SK-N-SH treated with all-trans-retinoic acid at 6 μM for 48 hours (cell line): ENCODE results near the gene HBG2.

ENCODE experiments used
- CREB5 ChIP-seq: fragments of 250-450 bp; sonication (Bioruptor Pico); IDR thresholded peaks from 2 replicates; pipeline ENCODE4 v1.5.1; 2020; ENCODE audit warnings: low read depth, mild to moderate bottlenecking, moderate library complexity
- OSR1 ChIP-seq: fragments of 250-450 bp; sonication (Bioruptor Pico); IDR thresholded peaks from 2 replicates; pipeline ENCODE4 v1.8.0; 2022; ENCODE audit warnings: moderate library complexity, mild to moderate bottlenecking, inconsistent platforms
- PATZ1 ChIP-seq: fragments of 250-450 bp; sonication (Bioruptor Pico); IDR thresholded peaks from 2 replicates; pipeline ENCODE4 v1.8.0; 2020; ENCODE audit warnings: mild to moderate bottlenecking, moderate library complexity, borderline replicate concordance

GRCh38 chr11:5291207-5291838 lies 36.7 kb upstream of the HBG2 start:
- TF ChIP-seq OSR1 (CRISPR knock-in tag) (no peak), PATZ1 (CRISPR knock-in tag) (no peak), CREB5 (no peak)
